ENCODE data around the gene CRIM1.

Gene CRIM1

DNA sequence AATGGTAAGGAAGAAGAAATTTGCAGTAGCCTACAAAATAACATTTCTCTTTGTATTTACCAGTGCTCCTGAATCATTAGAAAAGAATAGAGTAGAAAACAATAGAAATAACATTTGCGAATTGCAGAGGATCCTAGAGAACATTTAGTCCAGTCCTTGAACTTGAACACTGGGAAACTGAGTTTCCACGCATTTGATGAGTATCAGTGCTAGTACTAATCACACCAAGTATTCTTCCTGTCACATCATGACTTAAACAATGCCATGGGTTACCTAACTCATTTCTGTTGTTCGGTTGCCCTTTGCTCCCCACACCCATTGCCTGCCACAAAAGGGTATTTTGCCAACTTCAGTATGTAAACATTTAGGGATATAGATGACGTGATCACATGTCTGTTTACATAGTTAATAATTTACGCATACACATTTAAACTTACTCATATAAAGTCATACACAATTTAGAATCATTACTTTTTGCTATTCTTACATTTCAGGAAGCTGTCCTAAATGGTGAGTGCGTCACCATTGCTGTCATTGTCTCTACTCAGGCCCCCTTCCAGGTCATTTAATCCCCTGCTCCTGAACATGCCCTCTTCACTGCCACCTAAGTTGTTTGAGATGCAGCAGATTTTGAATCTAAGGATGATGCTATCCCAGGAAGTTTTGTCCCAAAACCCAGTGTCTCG lies 42.3 kb downstream of the CRIM1 start:
- DNase-seq: no peak

DNA sequence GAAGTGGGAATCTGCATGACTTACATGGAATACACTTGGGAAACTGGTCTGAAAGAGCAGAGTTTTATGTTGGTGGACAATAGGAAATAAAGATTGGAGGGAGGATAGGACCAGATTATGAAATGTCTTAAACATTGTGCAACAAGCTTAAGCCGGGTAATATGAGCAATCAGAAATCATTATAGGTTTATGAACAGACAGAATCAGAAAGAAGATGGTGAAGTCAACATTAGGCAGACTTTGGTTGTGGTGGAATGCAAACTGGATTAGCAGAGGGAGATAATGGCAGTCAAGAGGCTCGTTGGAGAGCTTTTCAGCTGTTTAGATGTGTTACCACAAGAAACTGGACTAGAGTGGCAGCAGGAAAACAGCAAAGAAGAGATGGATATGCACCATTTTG lies 43.5 kb downstream of the CRIM1 start:
- no peak for DNase-seq

DNA sequence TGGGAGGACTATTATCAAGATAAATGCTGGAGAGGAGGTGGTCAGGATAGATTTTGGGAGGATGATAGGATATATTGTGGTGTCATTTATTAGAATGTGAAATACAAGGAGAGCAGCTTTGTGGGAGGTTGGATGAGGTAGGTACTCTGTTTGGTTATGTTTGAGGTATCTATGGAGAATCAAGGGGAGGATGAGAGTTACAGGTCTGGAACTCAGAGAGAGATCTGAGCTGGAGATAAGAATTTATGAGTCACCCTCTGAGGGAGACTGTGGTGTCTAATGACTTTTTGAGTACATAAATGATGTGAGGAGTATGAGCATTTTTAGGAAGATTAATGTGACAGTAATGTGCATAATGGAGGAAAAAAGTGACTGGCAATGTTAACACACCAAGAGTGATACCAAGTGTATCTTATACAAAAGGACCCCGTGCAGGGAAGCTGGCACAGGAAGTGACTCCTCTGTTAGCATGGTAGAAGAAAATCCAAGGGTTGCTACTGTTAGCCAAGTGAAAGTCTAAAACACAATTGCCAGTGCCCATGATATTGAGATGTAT lies 48.2 kb downstream of the CRIM1 start:
- DNase-seq: no peak

DNA sequence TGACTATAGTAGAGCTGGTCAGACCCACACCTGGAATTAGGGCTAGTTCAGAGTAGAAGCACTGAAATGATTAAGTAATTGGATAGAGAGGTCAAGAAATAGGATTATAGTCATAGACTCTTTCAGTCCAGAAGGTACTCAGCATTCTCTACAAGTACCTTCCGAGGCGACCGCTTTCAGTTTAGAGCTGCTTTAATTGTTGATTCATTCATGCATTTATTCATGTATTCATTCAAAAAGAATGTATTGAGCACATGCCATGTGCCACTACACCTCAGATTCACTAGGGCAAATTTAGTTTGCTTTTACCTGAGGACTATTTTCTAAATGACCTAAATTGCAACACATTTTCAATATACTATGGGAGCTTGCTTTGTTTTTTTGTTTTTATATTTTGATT lies 48.7 kb downstream of the CRIM1 start:
- DNase-seq: peak; percentile 65

GRCh38 chr2:36404754-36405153 lies 49.2 kb downstream of the CRIM1 start:
- no peak for DNase-seq

GRCh38 chr2:36405183-36405582 lies 49.6 kb downstream of the CRIM1 start:
- DNase-seq: no peak

DNA sequence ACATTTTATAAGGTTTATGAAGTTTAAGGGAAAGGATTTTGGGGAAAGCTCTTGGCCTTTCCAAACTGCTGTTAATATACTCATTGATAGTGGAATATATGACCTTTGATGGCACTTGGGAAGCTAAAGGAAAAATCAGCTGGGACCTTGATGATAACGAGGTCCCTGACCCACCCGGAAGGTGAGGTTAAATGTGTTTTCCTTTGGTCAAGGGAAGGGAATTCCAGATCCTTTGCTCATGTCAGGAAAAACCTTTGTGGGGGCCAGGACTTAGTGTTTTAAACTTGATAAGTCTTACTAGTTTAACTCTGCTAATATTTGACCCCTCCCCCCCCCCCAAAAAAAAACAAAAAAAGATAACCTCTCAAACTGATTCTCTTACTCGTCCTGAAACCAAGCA lies 50.7 kb downstream of the CRIM1 start:
- DNase-seq: no peak

- no peak for DNase-seq
These were observed 51.8 kb downstream of the CRIM1 start for GRCh38 chr2:36407413-36407812.

DNA sequence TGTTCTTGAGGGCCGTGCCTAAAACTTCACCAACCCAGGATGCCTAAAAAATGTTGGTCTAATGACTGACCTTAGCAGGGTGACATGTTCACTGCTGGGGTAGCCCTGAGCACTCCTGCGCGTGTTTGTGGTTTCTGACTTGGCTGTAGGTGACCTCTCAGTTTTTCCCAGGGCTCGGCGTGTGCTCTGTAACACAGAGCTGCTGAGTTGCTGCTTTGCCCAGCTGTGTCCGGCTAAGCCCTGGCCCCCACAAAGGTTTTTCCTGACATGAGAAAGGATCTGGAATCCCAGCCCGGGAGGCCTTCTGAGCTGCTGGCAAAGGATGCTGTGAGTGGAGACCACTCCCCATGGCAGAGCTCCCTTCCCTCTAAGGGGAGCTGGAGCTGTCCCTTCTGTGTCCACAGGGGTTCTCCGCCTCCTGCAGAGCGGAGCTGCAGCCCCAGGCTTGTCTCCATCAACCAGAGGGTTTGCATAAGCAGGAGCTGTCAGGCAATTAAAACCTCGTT lies 52.7 kb downstream of the CRIM1 start:
- DNase-seq: peak; percentile 19

DNA sequence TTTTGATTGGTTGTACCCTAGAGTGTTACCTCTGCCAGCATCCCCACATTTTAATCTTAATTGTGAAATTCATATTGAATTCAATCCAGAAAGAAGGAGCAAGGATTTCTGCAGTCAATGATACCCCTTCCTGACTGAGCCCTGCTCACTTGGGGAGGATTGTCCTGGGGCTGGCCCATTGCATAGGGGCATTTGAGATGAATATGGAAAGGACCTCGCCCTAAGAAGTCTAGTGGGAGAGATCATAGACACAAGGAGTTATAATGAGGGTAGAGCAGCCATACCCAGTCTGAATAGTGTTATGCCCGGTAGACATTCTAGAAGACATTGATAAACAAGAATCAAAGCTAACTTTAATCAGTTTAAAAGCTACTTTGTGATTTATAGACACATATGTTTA lies 53.8 kb downstream of the CRIM1 start:
- no peak for DNase-seq

DNA sequence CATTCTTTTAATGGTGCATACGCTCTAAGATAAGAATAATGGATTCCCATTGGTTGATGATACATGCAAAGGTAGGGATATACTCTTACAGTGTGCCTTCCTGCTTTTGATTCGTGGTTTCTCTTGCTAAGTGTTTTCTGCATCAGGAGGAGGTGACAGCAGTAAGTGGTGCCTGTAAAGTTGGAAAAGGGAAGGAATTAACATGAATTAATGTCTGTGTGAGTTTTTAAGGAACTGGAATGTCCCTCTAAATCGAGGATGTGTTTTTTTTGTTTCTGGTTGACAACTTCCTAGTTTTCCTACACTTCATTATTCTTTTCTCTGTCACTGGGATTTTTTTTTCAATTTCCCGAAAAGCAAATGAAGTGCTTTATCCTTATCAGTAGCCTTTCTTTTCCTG lies 54.4 kb downstream of the CRIM1 start:
- no peak for DNase-seq

GRCh38 chr2:36410681-36411080 lies 55.1 kb downstream of the CRIM1 start:
- DNase-seq: no peak

GRCh38 chr2:36411962-36412444 lies 56.4 kb downstream of the CRIM1 start:
- DNase-seq: no peak

DNA sequence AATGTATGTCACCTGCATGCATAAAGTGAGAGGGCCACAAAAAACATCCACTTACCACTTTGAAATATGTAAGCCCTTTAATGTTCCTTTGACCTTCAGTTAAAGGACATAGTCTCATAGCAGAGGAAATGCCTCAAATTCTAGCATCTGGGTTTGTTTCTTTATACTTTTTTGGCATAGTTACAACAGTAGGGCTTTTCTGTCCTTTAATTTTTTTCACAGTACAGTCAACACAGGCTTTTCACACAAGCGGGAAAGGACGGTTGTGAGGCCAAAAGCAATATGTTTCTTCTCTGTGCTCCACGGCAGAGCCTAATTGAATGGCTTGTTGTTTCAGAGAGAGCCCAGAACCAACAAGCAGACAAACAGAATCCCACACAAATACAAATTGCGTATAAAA lies 57.6 kb downstream of the CRIM1 start:
- DNase-seq: no peak

GRCh38 chr2:36414307-36414706 lies 58.7 kb downstream of the CRIM1 start:
- no peak for DNase-seq

DNA sequence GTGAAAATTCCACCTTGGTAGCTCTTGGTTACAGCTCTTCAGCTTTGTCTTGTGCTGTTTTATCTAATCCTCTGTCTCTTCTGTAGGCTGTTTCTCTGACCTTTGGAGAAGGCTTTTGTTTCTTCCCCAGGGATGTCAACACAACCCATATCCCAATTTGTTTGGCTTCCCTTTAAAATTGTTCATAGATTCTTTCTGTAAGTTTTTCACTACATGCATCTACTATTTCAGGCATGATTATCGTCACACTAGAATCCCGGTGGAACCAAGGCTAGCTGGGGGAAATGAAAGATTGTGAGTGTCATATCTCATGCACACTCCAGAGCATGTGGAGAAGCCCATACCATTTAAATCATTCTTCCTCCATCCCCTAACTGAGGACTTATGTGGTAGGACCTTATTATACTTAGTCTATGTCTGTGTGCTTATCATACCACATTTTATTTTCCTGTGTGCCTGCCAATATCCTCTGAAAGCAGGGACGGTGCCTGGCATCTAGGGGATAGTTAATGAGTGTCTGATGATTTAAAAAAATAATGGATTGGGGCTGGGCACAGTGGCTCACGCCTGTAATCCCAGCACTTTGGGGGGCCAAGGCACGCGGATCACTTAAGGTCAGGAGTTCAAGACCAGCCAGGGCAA lies 59.9 kb downstream of the CRIM1 start:
- DNase-seq: no peak

DNA sequence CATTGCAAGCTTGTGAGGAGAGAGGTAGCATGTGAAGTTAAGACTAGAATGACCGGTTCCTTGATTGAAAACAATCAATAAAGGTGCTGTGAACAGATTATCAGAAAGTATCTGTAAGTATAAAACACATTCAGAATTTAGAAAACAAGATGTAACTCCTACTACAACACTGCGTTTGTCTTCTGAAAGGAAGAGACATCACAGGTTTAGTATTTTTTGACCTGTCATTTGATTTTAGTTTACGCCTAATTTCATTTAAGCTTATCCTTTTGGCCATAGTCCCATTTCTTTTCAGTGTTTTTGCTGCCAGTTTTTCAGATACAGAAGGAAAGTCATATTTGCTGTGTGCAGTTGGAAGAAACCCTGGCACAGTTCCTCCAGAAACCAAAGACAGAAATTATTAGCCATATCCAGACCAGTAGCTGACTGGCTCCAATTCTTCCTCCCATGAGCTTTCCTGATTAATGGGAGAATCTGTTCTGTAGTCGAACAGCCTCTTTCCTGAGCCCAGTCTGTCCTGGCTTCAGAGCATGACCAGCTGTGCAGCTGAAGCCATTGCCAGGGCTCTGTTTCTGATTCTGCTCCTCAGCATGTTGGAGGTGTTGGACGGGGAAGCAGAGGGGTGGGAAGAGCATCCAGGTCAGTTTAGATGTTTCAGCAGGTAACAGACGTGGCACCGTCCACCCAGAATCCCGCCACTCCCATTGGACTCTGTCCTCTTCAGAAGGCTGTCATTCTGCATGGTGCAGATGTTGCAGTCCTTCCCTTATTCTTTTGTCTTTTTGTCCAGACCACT lies 61.0 kb downstream of the CRIM1 start:
- no peak for DNase-seq

DNA sequence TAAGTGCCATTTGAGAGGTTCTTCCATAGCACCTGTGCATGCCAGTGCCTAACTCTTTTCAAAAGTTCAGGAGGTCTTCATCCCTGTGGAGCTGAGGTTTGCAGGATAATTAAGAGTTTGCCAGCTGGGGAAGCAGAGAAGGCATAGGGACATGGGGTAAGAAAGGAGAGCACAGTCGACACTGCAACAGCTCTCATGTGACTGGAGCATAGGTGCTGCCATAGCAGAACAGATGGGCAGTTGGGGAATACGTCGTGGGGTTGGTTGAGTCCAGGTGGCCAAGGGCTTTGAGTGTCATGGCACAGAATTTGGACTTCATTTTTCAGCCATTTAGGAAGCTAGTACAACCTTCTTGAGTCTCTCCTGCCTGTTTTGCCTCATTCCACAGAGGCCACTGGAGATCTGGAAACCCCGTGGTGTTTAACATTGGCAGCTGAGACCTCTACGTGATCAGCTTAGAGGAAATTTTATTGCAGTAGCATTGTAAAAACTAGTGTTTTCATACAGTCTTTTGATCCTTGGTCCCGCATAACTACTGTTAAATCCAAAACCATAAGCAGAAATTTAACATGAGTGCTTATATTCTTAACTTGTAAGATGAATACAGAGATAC lies 65.1 kb downstream of the CRIM1 start:
- no peak for DNase-seq

GRCh38 chr2:36421379-36421778 lies 65.8 kb downstream of the CRIM1 start:
- no peak for DNase-seq

GRCh38 chr2:36423172-36423571 lies 67.6 kb downstream of the CRIM1 start:
- DNase-seq: no peak

GRCh38 chr2:36423619-36424120 lies 68.1 kb downstream of the CRIM1 start:
- DNase-seq: no peak

- DNase-seq: no peak
These were observed 70.2 kb downstream of the CRIM1 start for GRCh38 chr2:36425608-36426355.

Measured in NCI-H82 (cell line).